Measurements from ENCODE around the gene LSM4.
"Not testable (repeated sequence)": the region's sequence is repeated elsewhere in the genome, so short reads cannot be mapped to it uniquely, and the experiment has no call there.

LSM4 gene

GRCh38 chr19:18349524-18350128 is 26.8 kb upstream of the LSM4 start:
- Histone ChIP-seq H3K9me3 (ENCODE audit: control insufficient read depth, insufficient read depth, low read length) (no peaks in the 10 kb centered on the region), H3K9ac (ENCODE audit: low read depth, low read length) (no peak overlapping the region), H3K36me3 (ENCODE audit: insufficient read depth, low read length) (no peaks in the 10 kb centered on the region; the same call in 1 of the 2 replicates), H3K4me1 (ENCODE audit: insufficient read depth, low read length) (peaks cover 9% of the 10 kb centered on the region)

GRCh38 chr19:18348818-18349339 is 26.0 kb upstream of the LSM4 start:
- H3K4me1 ChIP-seq (ENCODE audit: insufficient read depth, low read length), result peaks cover 14% of the 10 kb centered on the region
- not testable (repeated sequence) for H3K36me3 ChIP-seq (ENCODE audit: insufficient read depth, low read length); H3K9me3 ChIP-seq (ENCODE audit: control insufficient read depth, insufficient read depth, low read length); H3K9ac ChIP-seq (ENCODE audit: low read depth, low read length)

- H3K36me3 ChIP-seq (ENCODE audit: insufficient read depth, low read length), result no peaks in the 10 kb centered on the region
- H3K9ac ChIP-seq (ENCODE audit: low read depth, low read length), result no peak overlapping the region
- no peaks in the 10 kb centered on the region for H3K9me3 ChIP-seq (ENCODE audit: control insufficient read depth, insufficient read depth, low read length)
- H3K4me1 ChIP-seq (ENCODE audit: insufficient read depth, low read length), result peaks cover 14% of the 10 kb centered on the region
Observed at GRCh38 chr19:18348171-18348570, 25.3 kb upstream of the LSM4 start.

GRCh38 chr19:18346091-18346490 is 23.2 kb upstream of the LSM4 start:
- no peaks in the 10 kb centered on the region for H3K9me3 ChIP-seq (ENCODE audit: control insufficient read depth, insufficient read depth, low read length)
- H3K9ac ChIP-seq (ENCODE audit: low read depth, low read length), result no peak overlapping the region
- H3K36me3 ChIP-seq (ENCODE audit: insufficient read depth, low read length), result no peaks in the 10 kb centered on the region
- peaks cover 14% of the 10 kb centered on the region for H3K4me1 ChIP-seq (ENCODE audit: insufficient read depth, low read length)

GRCh38 chr19:18345296-18345695 is 22.4 kb upstream of the LSM4 start:
- Histone ChIP-seq H3K9ac (ENCODE audit: low read depth, low read length) (no peak overlapping the region), H3K4me1 (ENCODE audit: insufficient read depth, low read length) (peaks cover 14% of the 10 kb centered on the region), H3K9me3 (ENCODE audit: control insufficient read depth, insufficient read depth, low read length) (no peaks in the 10 kb centered on the region), H3K36me3 (ENCODE audit: insufficient read depth, low read length) (no peaks in the 10 kb centered on the region)

- Histone ChIP-seq H3K36me3 (ENCODE audit: insufficient read depth, low read length) (no peaks in the 10 kb centered on the region), H3K9me3 (ENCODE audit: control insufficient read depth, insufficient read depth, low read length) (no peaks in the 10 kb centered on the region), H3K9ac (ENCODE audit: low read depth, low read length) (no peak overlapping the region), H3K4me1 (ENCODE audit: insufficient read depth, low read length) (peaks cover 14% of the 10 kb centered on the region)
Observed at GRCh38 chr19:18344582-18344950, 21.7 kb upstream of the LSM4 start.

GRCh38 chr19:18342090-18342632 is 19.3 kb upstream of the LSM4 start:
- no peaks in the 10 kb centered on the region for H3K36me3 ChIP-seq (ENCODE audit: insufficient read depth, low read length)
- peaks cover 14% of the 10 kb centered on the region for H3K4me1 ChIP-seq (ENCODE audit: insufficient read depth, low read length)
- H3K9me3 ChIP-seq (ENCODE audit: control insufficient read depth, insufficient read depth, low read length), result no peaks in the 10 kb centered on the region
- H3K9ac ChIP-seq (ENCODE audit: low read depth, low read length), result no peak overlapping the region

GRCh38 chr19:18340990-18341868 is 18.4 kb upstream of the LSM4 start:
- Histone ChIP-seq H3K4me1 (ENCODE audit: insufficient read depth, low read length) (peaks cover 13% of the 10 kb centered on the region), H3K36me3 (ENCODE audit: insufficient read depth, low read length) (no peaks in the 10 kb centered on the region), H3K9ac (ENCODE audit: low read depth, low read length) (peak overlapping the region; percentile 78), H3K9me3 (ENCODE audit: control insufficient read depth, insufficient read depth, low read length) (no peaks in the 10 kb centered on the region)

- peak within 1 kb of the TSS; percentile 78 for H3K9ac ChIP-seq (ENCODE audit: low read depth, low read length)
- no peaks in the 10 kb centered on the region for H3K9me3 ChIP-seq (ENCODE audit: control insufficient read depth, insufficient read depth, low read length)
- H3K4me1 ChIP-seq (ENCODE audit: insufficient read depth, low read length), result peaks cover 8% of the 10 kb centered on the region; the same call in 1 of the 2 replicates
- no peaks in the 10 kb centered on the region for H3K36me3 ChIP-seq (ENCODE audit: insufficient read depth, low read length)
Observed at GRCh38 chr19:18340190-18340989, 17.5 kb upstream of the LSM4 start, which contains the start of gene PGPEP1. Gene PGPEP1, plus strand, starts transcription at chr19:18340598. Its CDS starts 84 bp downstream, at chr19:18340682.

- H3K9ac ChIP-seq (ENCODE audit: low read depth, low read length), result peak overlapping the region; percentile 78; the same call in 1 of the 2 replicates
- peaks cover 6% of the 10 kb centered on the region; the same call in 1 of the 2 replicates for H3K4me1 ChIP-seq (ENCODE audit: insufficient read depth, low read length)
- no peaks in the 10 kb centered on the region for H3K36me3 ChIP-seq (ENCODE audit: insufficient read depth, low read length)
- H3K9me3 ChIP-seq (ENCODE audit: control insufficient read depth, insufficient read depth, low read length), result no peaks in the 10 kb centered on the region
Observed at GRCh38 chr19:18339723-18340122, 16.8 kb upstream of the LSM4 start.

- H3K9me3 ChIP-seq (ENCODE audit: control insufficient read depth, insufficient read depth, low read length), result no peaks in the 10 kb centered on the region
- no peak overlapping the region for H3K9ac ChIP-seq (ENCODE audit: low read depth, low read length)
- H3K4me1 ChIP-seq (ENCODE audit: insufficient read depth, low read length), result no peaks in the 10 kb centered on the region; the same call in 1 of the 2 replicates
- no peaks in the 10 kb centered on the region for H3K36me3 ChIP-seq (ENCODE audit: insufficient read depth, low read length)
Observed at GRCh38 chr19:18338541-18338940, 15.7 kb upstream of the LSM4 start.

GRCh38 chr19:18336121-18336520 is 13.2 kb upstream of the LSM4 start:
- no peaks in the 10 kb centered on the region for H3K36me3 ChIP-seq (ENCODE audit: insufficient read depth, low read length)
- no peaks in the 10 kb centered on the region for H3K9me3 ChIP-seq (ENCODE audit: control insufficient read depth, insufficient read depth, low read length)
- H3K4me1 ChIP-seq (ENCODE audit: insufficient read depth, low read length), result peaks cover 7% of the 10 kb centered on the region; the same call in 1 of the 2 replicates
- no peak overlapping the region for H3K9ac ChIP-seq (ENCODE audit: low read depth, low read length)

GRCh38 chr19:18333680-18334079 is 10.8 kb upstream of the LSM4 start:
- Histone ChIP-seq H3K9ac (ENCODE audit: low read depth, low read length) (no peak overlapping the region), H3K9me3 (ENCODE audit: control insufficient read depth, insufficient read depth, low read length) (no peaks in the 10 kb centered on the region), H3K4me1 (ENCODE audit: insufficient read depth, low read length) (peaks cover 7% of the 10 kb centered on the region; the same call in 1 of the 2 replicates), H3K36me3 (ENCODE audit: insufficient read depth, low read length) (no peaks in the 10 kb centered on the region)
